GM19238 (cell line): ENCODE results near the gene OLFML2A.

Experiments used
- DNase-seq: peaks from one replicate; pipeline ENCODE4 v3.0.0; 2011; ENCODE audit warnings: low spot score; ENCODE audit not compliant: insufficient read length

OLFML2A gene

DNA sequence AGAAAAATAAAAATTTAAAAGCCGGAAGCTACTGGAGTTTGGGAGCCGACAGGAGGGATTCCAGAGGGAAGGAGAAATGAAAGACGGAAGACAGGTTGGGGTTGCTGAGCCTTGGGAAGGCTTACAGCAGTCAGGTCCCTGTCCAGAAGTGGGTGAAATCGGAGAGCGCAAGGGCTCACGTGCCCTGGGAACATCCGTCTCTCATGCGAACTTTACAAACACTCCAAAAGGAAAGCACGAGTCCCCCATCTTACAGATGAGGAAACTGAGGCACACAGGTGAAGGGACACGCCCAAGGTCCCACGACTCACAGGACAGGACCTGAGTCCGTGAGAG is 347 bp upstream of the OLFML2A start:
- no peak for DNase-seq

DNA sequence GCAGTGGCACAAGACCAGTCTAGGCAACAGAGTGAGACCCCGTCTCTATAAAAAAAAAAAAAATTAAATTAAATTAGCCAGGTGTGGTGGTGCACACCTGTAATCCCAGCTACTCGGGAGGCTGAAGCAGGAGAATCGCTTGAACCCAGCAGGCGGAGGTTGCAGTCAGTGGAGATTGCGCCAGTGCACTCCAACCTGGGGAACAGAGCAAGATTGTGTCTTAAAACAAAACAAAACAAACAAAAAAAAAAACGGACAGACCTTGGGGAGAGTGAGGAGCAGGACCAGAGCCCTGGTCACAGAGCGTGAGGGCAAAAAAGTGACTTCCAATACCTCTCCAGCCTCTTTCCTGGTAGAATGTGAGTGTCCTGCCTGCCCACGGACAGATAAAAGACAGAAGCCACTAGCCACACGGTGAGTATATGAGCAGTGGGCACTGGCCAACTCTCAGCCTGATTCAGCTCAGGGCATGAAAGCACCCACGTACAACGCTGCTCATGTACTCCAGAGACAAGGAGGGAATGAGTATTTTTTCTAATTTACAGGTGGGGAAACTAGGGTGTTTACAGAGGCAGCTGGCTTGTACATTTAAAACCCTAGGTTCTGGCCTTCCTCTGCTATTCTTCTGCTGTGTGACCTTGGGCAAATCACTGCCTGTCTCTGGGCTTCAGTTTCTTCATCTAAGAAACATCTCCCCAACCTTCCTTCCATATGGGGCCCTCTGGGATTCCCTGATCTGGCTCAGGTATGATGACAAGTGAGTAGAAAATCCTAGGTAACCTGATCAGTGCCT is 1.8 kb downstream of the OLFML2A start:
- DNase-seq: no peak

DNA sequence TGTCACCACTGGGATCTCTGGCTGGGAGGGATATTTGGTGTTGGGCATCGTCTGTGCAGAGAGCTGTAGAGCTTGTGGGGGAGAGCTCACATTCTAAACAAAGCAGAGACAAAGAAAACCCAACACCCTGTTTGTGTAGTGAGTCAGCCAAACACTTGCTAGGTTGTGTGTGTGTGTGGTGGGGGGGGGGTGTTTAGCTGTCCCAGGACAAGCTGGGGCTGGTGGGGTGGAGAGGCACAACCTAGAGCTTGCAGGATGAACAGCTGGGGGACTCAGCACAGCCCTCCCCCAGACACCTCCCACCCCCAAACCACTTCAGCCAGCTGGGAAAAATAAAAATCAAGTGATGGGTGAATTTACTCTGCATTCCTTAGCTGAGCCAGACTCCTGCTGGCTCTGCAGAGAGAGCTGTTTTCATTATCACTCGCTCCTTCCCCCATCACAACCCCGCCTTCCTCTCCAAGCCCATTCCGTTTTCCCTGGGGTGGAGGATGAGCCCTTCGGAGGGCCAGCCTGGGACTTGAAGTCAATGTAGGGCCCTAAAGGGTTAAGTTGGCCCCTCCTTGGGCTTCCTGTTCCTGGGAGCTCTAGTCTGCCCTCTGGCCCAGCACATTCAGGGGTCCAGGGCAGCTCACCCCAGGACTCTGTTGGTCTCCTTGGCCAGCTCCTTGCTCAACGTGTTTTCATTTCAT is 2.6 kb downstream of the OLFML2A start:
- no peak for DNase-seq

DNA sequence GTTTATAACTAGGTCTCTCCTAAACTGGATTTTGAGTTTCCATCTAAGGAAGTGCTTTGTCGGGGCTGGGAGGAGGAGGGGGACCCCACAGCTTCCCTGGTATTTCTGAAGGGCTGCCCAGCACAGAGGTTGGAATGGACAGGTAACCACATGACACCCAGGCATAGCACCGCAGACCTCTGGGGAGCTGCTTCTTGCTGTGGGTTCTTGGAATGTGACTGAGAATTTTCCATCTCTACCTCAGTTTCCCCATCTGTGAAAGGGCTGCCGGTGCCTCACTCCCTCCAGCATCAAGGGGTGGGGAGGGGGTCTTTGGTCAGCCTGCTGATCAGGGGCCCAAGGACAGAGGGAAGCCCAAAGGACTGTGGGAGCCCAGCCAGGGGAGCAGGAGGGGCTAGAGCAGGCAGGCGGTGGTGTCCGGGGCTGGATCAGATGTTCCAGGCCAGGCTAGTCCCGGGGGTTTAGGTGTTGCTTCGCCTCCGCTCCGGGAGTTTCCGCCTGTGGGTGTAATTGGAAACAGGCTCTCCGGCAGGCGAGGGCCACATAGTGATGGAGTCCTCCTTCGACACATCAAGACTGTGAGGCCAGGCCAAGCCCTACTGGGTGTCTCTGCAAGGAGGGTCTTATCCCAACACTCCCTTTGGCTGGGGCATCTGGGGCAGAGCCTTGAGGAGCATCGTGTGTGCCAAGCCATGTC is 3.3 kb downstream of the OLFML2A start:
- DNase-seq: no peak

DNA sequence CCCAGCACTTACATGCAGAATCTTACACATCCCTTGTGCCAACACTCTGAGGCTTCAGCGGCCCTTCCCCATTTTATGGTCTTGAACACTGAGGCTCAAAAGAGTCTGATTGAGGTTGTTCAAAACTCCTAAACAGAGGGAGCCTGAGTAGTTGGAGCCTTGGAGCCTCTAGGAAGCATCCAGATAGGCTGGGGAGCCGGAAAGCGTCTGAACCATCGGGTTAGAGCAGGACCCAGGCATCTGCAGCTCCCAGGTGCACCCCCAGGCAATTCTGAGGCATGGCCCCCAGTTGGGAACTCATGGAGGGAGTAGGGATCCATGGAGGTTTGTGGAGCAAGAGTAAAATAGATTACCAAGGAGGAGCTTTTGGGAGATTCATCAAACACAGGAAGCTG is 3.8 kb downstream of the OLFML2A start:
- DNase-seq: no peak

DNA sequence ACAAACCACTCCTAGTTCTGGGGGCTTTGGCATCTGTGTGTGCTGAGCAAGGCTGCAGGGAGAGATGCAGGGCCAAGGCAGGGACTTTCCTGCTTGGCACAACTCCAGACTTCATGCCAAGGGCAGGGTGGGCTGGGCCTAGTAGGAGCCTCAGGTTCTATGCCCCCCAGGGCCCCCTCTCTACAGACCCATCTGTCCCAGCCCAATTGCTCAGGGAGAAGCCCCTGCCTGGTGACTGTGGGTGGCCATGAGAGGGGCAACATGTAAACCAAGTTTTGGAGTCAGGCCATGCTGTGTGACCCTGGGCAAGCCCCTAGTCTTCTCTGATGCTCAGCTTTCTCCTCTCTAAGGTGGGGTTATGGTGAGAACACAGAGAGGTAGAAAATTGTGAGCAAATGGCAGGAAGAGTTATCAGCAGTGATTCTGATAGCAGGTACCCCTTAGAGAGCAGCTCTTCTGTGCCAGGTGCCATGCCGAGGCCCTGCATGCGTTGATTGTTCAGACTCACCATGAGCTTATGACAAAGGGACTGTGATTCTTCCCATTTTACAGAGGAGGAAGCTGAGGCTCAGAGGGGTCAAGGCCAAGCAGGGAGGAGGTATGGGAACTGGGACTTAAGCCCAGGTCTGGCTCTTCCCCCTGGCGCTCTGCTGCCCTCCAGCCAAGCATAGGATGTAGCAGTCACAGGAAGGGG is 5.2 kb downstream of the OLFML2A start:
- DNase-seq: no peak

DNA sequence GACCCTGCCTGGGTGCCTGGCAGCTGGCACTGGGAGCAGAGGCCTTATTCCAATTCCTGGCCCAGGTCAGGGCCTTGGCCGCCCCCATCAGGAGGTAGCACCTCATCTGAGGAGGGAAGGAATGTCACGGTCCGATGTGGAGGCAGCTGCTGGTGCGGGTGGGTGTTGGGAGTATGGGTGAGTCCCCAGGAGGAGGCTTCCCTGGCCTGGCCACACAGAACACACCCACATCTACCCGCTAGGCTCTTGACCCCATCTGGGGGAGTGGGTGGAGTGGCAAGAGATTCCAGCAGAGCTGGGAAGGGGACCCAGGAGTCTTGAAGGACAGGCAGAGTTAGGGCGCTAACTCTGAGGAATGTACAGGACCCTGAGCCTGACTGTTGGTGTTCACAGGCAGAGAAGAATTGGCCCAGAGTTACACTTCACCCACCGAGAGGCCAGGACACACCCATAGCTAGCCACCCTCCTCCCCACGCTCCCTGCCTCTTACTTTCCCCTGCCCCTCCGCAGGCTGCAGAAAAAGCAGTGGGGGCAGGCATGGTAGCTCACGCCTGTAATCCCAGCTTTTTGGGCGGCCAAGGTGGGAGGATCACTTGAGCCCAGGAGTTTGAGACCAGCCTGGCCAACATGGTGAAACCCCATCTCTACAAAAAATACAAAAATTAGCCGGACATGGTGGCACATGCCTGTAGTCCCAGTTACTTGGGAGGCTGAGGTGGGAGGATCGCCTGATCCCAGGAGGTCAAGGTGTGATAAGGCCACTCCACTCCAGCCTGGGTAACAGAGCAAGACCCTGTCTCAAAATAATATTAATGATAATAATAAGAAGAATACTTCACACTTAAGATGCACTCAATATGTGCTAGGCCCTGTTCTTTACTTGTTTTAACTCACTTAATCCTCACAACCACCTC is 6.0 kb downstream of the OLFML2A start:
- DNase-seq: no peak

DNA sequence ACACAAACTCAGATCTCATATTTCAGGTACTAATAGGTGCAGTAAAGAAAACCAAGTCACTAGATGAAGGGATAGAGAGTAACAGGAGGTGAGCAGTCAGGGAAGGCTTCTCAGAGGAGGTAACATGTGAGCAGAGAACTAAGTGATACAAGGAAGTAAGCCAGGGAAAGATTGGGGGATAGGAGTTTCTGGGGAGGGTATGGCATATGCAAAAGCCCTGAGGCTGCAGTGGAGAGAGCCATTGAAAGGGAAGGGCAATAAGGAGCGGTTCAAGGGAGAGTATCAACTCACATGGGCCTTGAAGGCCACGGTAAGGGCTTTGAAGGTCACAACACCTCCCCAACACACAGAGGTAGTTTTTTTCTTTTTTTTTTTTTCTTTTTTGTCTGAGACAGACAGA is 6.9 kb downstream of the OLFML2A start:
- no peak for DNase-seq

DNA sequence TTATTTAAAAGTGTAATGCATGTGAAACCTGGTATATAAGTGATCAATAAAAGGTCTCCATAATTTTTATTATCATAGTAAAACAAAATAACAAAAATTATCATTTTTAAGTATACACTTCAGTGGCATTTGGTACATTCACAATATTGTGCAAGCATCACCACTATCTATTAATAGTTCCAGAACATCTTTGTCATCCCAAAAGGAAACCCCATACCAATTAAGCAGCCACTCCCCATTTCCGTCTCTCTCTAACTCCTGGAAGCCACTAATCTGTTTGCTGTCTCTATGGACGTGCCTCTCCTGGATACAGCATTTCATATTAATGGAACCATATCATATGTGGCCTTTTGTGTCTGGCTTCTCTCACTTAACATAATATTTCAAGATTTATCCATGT is 7.6 kb downstream of the OLFML2A start:
- no peak for DNase-seq

DNA sequence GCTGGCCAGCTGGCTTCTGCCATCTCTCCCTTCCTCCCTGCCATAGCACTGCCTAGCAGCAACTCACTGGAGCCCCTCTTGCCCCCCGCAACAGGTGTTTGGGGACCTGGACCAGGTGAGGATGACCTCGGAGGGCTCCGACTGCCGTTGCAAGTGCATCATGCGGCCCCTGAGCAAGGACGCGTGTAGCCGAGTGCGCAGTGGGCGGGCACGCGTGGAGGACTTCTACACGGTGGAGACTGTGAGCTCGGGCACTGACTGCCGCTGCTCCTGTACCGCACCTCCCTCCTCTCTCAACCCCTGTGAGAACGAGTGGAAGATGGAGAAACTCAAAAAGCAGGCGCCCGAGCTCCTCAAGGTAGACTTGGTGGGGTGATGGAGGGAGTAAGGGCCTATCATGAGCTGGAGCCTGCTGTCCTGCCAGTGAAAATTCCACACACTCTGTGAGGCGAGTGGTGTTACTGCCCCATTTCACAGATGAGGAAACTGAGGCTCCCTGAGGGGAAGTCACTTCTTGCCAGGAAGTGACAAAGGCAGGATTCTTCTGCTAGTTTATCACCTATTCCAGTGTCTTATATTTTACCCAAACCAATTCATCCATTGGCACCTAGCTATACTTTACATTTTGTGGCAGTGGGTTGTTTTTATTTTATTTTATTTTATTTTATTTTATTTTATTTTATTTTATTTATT is 10.1 kb downstream of the OLFML2A start:
- DNase-seq: no peak

DNA sequence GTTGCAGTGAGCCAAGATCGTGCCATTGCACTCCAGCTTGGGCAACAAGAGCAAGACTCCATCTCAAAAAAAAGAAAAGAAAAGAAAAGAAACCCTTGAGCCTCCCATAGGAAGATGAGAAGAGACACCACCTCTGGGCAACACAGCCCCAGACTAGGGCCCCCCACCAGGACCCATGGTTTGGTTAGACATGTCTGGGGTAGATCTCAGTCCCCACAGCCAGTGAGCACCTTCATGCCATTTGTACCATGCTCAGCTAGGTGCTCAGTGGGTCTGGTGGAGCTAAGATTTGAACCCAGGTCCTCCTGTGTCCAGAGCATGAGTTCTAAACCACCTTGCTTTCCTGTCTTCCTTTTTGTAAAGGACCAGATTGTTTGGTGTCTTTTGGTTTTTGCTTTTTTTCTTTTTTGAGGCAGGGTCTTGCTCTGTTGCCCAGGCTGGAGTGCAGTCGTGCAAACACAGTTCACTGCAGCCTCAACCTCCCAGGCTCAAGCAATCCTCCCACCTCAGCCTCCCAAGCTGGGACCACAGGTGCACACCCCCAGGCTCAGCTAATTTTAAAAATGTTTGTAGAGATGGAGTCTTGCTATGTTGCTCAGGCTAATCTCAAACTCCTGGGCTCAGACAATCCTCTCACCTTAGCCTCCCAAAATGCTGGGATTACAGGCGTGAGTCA is 11.7 kb downstream of the OLFML2A start:
- no peak for DNase-seq

DNA sequence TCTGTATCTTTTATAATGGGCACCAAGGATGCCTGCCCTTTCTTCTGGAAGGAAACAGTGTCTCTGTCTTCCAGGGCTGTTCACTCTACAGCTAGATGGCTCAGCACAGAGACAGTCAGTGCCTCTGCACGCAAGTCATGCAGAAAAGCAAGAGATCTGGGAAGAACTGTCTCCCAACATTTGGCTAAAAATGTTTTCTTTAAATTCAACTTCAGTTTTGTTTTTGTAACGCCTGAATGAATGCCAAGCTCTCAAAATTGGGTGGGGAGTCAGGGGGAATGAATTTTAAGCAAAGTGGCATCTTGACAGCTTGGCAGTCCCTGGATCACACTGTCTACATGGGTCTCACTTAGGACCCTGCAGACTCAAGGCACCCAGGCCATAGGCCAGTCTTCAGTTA is 12.6 kb downstream of the OLFML2A start:
- DNase-seq: no peak

DNA sequence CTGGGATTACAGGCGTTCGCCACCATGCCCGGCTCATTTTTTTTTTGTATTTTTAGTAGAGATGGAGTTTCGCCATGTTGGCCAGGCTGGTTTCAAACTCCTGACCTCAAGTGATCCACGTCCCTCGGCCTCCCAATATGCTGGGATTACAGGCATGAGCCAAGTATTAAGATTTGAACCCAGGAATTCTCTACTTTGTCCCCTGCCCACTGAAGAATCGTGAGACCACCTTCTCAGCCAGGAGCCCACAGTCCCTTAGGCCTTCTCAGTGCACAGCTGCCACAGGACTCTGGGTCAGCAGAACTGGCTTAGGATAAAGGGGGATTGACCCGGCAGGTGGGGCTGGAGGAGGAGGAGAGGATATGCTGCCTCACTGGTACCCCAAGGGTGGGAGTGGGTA is 13.4 kb downstream of the OLFML2A start:
- DNase-seq: no peak

DNA sequence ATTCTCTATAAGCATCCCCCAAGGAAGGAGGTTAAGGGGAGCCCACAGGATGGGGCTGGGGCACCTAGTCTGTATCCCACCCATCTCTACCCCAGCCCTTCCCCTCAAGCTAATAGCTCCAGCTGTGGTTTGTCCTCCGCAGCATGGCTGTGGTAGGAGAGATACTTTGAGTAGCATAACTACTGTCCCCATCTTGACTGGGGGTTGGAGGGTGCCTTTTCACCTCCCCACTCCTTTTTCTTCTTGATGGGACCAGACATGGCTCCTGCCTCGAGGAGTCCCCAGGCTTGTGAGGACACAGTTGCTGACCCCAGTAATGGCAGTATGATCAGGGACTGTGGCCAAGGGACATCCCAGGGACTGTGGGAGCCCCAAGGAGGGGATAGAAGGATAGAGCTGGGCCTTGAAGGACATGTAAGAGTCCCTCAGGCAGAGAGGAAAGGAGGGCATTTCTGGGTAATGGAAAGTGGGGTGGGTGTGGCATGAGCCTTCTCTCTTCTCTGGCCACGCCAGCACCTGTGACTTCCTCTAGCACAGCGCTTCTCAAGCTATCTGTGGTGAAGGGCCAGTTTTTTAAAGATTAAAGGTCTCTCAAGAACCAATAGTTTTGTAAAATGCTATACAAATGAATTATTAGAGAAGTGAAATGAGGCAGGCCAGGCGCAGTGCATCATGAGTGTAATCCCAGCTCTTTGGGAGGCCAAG is 14.0 kb downstream of the OLFML2A start:
- no peak for DNase-seq

DNA sequence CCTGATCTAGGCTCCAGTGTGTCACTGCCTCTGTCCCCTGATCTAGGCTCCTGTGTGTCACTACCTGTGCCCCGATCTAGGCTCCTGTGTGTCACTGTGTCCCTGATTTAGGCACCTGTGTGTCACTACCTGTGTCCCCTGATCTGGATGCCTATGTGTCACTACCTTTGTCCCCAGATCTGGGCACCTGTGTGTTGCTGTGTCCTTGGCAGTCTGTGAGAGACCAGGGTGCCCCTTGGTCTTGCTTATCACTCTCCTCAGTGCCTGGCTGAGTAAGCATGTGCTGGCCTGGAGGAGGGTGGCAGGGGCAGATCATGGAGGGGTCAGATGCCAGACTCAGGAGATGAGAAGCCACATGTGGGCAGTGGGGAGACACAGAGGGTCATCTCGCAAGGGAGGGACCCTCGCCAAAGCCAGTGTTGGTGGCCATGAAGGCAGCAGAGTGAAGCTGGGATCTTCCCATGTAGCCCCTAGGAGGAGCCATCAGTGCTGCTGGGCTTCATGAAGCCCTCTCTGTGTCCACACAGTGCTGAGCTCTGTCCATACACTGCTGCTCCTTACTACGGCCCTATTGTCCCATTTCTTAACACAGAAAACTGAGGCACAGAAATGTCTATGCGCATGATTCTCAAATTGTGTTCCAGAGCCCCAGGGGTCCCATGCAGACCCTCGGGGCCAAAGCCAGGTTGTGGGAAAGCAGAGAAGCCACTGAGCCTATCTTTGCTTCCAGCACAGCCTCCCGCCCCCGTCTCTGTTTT is 15.5 kb downstream of the OLFML2A start:
- no peak for DNase-seq

DNA sequence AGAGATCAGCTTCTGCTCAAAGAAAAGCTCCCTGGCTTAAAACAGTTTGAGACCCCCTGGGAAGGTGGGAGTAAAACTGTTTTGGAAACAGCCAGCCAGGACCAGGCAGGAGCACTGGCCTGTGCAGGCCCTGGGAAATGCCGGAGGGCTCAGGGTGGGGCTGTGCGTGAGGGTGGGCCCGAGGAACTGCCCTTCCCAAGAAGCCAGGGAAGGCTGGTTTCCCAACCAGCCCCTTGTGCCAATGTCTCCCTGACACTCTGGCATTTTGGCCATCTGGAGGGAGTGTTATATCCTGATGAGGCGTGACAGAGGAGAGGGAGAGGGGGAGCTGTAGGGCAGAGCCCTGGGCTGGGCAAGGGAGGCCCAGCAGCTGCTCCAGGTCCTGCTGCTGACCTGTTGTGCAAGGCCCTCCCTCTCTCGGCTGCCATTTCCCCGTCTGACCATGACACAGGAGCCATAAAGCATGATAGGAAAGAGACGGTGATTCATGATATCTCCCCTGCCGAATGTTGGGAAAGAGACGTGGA is 16.1 kb downstream of the OLFML2A start:
- no peak for DNase-seq

DNA sequence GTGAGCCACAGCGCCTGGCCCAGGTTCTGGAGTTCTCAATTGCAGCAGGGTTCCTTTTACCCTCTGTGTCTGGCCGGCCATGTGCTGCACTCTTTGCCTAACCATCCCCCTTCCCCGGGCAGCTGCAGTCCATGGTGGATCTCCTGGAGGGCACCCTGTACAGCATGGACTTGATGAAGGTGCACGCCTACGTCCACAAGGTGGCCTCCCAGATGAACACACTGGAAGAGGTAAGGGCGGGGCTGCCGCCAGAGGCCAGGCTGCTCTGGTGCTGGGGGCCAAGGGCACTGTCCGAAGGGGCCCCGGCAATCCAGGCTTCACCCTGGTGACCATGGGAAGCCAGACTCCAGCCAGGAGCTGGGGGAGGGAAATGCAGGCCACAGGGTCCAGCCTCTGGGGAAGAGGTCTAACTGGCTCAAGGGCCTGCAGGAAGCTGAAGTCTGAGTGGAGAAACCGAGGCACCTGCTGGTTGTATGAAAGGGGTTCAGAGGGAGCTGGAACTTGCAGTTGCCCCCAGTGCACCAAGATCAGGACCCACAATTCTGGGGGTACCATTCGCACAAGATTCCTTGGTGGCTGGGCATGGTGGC is 18.1 kb downstream of the OLFML2A start:
- DNase-seq: no peak
